Activated CD8-positive, alpha-beta T cell treated with anti-CD3 and anti-CD28 coated beads, Interleukin-2, amount 10 ng/mL, durations not matched to agents 7 days and 5 days (primary cell): ENCODE data around the gene SIPA1L3. TPM values are rescaled to one million over a fixed set of nuclear protein-coding genes. Genes with fewer than 3 reads are reported as not detected.

Source experiments
- ATAC-seq: fragments of 150-1000 bp; cut with Tn5 transposase; one replicate; pipeline ENCODE4 v1.10.0; 2021; ENCODE audit warnings: moderate library complexity
- CTCF ChIA-PET: fragments of 350-600 bp; sonication (Branson Sonifier 250); formaldehyde crosslinking; loops from one replicate; lab custom pipeline; 2021; ENCODE audit warnings: antibody characterized with exemption; lab: Charles Lee
- POLR2A ChIA-PET: fragments of 350-600 bp; sonication (Branson Sonifier 250); formaldehyde crosslinking; loops from one replicate; lab custom pipeline; 2021; ENCODE audit warnings: antibody characterized with exemption; lab: Charles Lee
- DNase-seq: peaks from one replicate; pipeline ENCODE4 v3.0.0-alpha.2; 2020
- H3K27ac Mint-ChIP-seq: one replicate; pipeline ENCODE4 v1.8.0; 2021; ENCODE audit warnings: mild to moderate bottlenecking, mixed read lengths
- H3K27me3 Mint-ChIP-seq: one replicate; pipeline ENCODE4 v1.8.0; 2021; ENCODE audit warnings: low read depth, mixed read lengths
- H3K36me3 Mint-ChIP-seq: one replicate; pipeline ENCODE4 v1.8.0; 2021; ENCODE audit warnings: low read depth, mixed read lengths
- H3K4me1 Mint-ChIP-seq: one replicate; pipeline ENCODE4 v1.8.0; 2021; ENCODE audit warnings: low read depth, mixed read lengths
- H3K4me3 Mint-ChIP-seq: one replicate; pipeline ENCODE4 v1.8.0; 2021; ENCODE audit warnings: mild to moderate bottlenecking, mixed read lengths
- H3K9me3 Mint-ChIP-seq: one replicate; pipeline ENCODE4 v1.8.0; 2022; ENCODE audit warnings: mixed read lengths; ENCODE audit not compliant: insufficient read depth
- total RNA-seq, 2 experiments: library from RNA; stranded (reverse); gene quantifications; one replicate each; pipeline ENCODE4 v1.2.3, GENCODE V29; 2021

The SIPA1L3 gene
- total RNA-seq, 2 experiments from 2014 or later, result 18.3 to 20.2 TPM

DNA sequence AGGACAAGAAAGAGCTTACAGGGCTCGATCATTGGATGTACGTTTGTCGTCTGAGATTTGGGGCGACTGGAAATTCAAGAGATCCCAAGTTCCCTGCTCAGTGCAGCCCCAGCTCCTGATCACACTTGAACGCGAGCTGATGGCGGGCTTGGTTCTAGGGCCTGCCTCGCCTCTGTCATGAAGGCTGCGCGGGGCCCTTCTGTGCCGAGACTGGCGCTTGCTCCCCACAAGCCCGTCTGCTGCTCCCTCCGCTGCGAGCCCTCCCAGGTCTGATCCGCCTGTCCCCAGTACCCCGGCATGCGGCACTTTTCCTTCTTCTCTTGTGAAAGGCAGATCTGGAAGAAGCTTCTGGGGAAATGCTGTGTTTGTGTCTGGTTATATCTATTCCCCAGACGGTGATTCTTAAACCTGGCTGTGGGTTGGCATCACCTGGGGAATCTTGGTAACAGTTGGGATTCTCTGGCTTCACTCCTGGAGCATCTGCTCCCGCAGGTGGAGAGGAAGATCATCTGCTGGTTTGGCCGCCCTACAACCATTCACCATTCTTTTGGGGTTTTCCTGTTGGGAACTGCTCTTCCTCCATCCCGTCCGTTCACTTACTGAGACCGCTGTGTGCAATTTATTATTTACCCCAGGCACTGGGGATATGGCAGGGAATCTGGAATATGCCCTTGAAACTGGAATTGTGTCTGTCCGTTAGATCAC is 43.6 kb downstream of the SIPA1L3 start:
- ATAC-seq (no peak), DNase-seq (no peak)
- H3K4me1 Mint-ChIP-seq, result no peaks in the 10 kb centered on the region
- ChIA-PET CTCF (no interaction called here), POLR2A (no interaction called here)
- H3K9me3 Mint-ChIP-seq, result no peaks in the 10 kb centered on the region
- H3K27ac Mint-ChIP-seq, result no peak overlapping the region
- H3K36me3 Mint-ChIP-seq, result no peaks in the 10 kb centered on the region
- no peaks in the 10 kb centered on the region for H3K27me3 Mint-ChIP-seq
- no peak overlapping the region for H3K4me3 Mint-ChIP-seq

DNA sequence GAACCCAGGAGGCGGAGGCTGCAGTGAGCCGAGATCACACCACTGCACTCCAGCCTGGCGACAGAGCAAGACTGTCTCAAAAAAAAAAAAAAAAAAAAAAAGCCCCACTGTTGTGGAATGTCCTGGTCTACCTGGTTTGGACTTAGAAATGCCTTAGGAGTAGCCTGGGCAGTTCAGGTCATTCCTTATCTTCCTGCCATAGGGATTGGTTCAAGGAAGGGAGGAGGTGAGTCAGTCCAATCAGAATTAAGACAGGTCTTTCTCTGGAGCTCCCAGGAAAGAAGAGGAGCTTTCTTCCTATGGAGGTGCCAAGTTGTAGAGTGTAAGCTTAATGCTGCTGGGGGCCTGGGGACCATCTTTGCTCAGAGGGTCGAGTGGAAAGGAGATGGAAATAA is 44.8 kb downstream of the SIPA1L3 start:
- Mint-ChIP-seq H3K27me3 (no peaks in the 10 kb centered on the region), H3K27ac (no peak overlapping the region), H3K4me3 (no peak overlapping the region), H3K4me1 (no peaks in the 10 kb centered on the region), H3K9me3 (no peaks in the 10 kb centered on the region), H3K36me3 (no peaks in the 10 kb centered on the region)
- ATAC-seq, result no peak
- no peak for DNase-seq
- CTCF ChIA-PET, result no interaction called here
- POLR2A ChIA-PET, result no interaction called here

DNA sequence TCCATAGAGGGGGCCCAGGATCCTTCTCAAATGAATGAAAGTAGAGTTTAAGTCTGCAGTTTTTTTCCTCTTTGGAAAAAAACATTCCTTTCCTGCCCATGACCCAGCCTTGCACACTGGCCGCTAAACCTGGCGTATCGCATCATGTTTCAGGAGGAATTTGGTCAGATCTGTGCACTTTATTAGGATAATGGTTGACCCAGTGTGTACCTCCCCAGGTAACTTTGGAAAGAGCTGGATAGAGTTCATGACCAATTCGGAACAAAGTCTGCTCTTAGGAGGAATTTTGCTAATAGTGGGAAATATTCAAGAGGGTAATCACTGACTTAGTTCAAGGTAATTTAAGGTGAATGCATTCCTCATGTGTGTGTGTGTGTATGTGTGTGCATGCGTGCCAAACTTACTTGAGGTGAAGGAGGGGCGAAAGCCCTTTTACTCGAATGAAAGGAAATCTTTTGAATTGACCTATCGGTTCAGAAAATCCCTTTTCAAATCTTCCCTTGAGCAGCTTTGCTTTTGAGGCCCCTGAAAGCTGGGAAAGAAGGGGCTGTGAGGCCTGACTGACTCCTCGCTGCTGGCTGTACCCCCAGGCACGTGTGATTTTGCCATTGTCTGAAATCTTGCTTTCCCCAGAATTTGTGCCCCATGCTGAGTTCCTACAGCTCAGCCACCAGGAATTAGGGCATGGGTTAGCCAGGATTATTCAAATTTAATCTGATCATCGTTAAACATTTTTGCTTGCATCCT is 46.3 kb downstream of the SIPA1L3 start:
- H3K27me3 Mint-ChIP-seq, result no peaks in the 10 kb centered on the region
- CTCF ChIA-PET, result no interaction called here

DNA sequence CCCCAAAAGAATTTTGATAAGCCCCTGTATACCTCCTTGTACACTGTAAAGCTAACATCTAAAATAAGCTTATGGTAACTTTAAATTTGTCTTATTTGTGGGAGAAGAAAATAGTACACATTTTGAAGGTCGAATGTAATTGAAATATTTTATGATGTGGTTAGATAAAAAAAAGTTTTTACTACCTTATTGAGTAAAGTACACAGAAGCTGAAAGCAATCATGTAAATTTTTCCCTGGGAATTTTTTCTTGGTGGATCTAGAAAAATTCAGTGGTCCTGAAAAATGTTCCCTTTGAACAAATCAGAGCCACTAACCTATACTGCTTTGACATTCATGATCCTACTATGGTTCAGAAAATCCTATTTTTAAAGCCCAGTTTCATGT is 46.9 kb downstream of the SIPA1L3 start:
- Mint-ChIP-seq H3K4me3 (no peak overlapping the region), H3K4me1 (no peaks in the 10 kb centered on the region), H3K27ac (no peak overlapping the region), H3K36me3 (no peaks in the 10 kb centered on the region), H3K27me3 (no peaks in the 10 kb centered on the region), H3K9me3 (peaks cover 4% of the 10 kb centered on the region)
- ChIA-PET CTCF (no interaction called here), POLR2A (interaction anchor here (0.5 kb wide), 1 partner anchor 761 kb away, joined by 3 read pairs; no protein-coding TSS in a partner anchor)
- ATAC-seq (no peak), DNase-seq (no peak)

More for the DNA sequence above, 46.3 kb downstream of the SIPA1L3 start:
- H3K4me3 Mint-ChIP-seq, result no peak overlapping the region
- H3K27ac Mint-ChIP-seq, result no peak overlapping the region
- POLR2A ChIA-PET, result interaction anchor here (0.5 kb wide), 1 partner anchor 762 kb away, joined by 3 read pairs; no protein-coding TSS in a partner anchor
- no peaks in the 10 kb centered on the region for H3K36me3 Mint-ChIP-seq
- ATAC-seq, result no peak
- H3K9me3 Mint-ChIP-seq, result peaks cover under 1% of the 10 kb centered on the region
- no peak for DNase-seq
- no peaks in the 10 kb centered on the region for H3K4me1 Mint-ChIP-seq

DNA sequence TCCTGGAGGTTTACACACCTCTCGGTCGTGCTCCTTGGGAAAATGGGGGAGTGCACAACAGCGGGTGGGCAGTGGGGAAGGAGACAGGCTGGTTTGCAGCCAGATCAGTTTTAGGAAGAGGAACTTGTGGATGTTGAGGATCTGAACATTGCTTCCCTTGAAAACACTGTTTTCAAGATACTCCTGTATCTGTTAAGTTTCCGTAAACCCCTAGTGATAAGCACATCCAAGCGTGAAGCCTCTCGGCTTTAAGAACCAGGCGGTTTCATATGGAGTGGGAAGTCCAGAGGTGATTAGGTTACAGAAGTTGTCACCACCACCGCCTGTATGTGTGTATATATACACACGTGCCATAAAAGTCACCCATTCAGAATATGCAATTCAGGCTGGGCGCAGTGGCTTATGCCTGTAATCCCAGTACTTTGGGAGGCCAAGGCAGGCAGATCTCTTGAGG is 47.4 kb downstream of the SIPA1L3 start:
- Mint-ChIP-seq H3K27ac (no peak overlapping the region), H3K36me3 (no peaks in the 10 kb centered on the region), H3K4me3 (no peak overlapping the region), H3K27me3 (no peaks in the 10 kb centered on the region), H3K9me3 (peaks cover 4% of the 10 kb centered on the region), H3K4me1 (peaks cover 4% of the 10 kb centered on the region)
- DNase-seq, result no peak
- CTCF ChIA-PET, result no interaction called here
- no peak for ATAC-seq
- POLR2A ChIA-PET, result no interaction called here

DNA sequence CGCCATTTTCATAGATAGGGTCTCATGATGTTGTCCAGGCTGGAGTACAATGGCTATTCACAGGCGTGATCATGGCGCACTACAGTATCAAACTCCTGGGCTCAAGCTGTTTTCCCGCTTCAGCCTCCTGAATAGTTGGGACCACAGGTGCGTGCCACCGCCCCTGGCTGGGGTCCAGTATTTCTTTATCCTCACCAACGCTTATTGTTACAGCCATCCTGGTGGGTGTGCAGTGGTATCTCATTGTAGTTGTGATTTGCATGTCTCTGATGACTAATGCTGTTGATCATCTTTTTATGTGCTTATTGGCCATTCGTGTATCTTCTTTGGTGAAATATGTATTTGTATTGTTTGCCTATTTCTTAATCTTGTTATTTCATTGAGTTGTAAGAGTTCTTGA is 49.0 kb downstream of the SIPA1L3 start:
- Mint-ChIP-seq H3K27ac (no peak overlapping the region), H3K4me1 (peaks cover 4% of the 10 kb centered on the region), H3K27me3 (no peaks in the 10 kb centered on the region), H3K4me3 (no peak overlapping the region), H3K36me3 (no peaks in the 10 kb centered on the region), H3K9me3 (peaks cover 4% of the 10 kb centered on the region)
- DNase-seq (no peak), ATAC-seq (no peak)
- POLR2A ChIA-PET, result no interaction called here
- CTCF ChIA-PET, result no interaction called here

DNA sequence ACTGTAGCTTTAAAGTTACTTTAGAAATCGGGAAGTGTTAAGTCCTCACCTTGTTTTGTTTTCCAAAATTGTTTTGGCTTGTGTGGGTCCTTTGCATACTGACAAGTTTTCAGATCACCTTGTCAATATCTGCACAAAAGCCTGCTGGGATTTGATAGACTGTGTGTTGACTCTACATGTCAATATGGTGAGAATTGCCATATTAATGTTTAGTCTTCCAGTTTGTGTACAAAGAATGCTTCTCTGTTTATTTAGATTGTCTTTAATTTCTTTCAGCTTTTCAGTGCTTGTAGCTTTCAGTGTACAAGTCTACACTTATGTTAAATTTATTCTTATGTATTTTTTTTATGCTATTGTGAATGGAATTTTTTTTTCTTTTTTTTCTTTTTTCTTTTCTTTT is 50.2 kb downstream of the SIPA1L3 start:
- ChIA-PET POLR2A (no interaction called here), CTCF (interaction anchor here (1.1 kb wide), 1 partner anchor 93 kb away, joined by 3 read pairs; no protein-coding TSS in a partner anchor)
- no peak overlapping the region for H3K27ac Mint-ChIP-seq
- H3K9me3 Mint-ChIP-seq, result peaks cover 12% of the 10 kb centered on the region
- H3K4me1 Mint-ChIP-seq, result peaks cover 5% of the 10 kb centered on the region
- no peaks in the 10 kb centered on the region for H3K27me3 Mint-ChIP-seq
- no peak for ATAC-seq
- H3K36me3 Mint-ChIP-seq, result peaks cover 5% of the 10 kb centered on the region
- H3K4me3 Mint-ChIP-seq, result no peak overlapping the region
- no peak for DNase-seq

DNA sequence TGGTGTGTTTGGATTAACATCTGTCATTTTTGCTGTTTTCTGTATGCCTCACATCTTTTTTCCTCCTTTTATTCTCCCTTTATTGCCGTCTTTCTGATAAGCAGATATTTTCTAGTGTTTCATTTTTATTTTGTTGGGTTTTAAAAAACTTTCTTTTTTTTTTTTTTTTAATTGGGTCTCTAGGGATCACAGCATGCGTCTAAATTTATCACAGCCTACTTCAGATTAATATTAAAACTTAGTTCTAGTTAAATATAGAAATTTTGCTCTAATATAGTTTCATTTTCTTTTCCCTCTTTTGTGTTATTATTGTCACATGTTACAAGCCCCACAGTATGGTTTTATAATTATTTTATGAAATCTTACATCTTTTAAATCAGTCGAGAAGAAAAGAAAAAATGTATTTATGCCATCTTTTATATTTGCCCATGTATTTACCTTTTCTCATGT is 52.7 kb downstream of the SIPA1L3 start:
- CTCF ChIA-PET, result no interaction called here
- POLR2A ChIA-PET, result no interaction called here
- ATAC-seq, result no peak
- no peak for DNase-seq
- Mint-ChIP-seq H3K27ac (no peak overlapping the region), H3K4me3 (no peak overlapping the region), H3K27me3 (no peaks in the 10 kb centered on the region), H3K4me1 (peaks cover 5% of the 10 kb centered on the region), H3K9me3 (peaks cover 12% of the 10 kb centered on the region), H3K36me3 (peaks cover 5% of the 10 kb centered on the region)

DNA sequence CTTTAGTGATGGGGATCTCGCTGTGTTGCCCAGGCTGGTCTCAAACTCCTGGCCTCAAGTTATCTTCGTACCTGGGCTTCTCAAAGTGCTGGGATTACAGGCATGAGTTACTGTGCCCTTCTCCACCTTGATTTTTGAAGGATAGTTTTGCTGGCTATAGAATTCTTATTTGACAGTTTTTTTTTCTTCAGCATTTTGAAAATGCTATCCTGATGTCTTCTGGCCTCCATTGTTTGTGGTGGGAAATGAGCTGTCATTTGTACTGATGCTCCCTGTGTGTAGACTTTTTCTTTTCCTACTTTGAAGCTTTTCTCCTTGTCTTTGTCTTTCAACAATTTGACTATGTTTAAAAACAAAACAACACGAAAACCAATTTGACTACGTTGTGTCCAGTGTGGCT is 54.2 kb downstream of the SIPA1L3 start:
- Mint-ChIP-seq H3K4me3 (no peak overlapping the region), H3K27me3 (no peaks in the 10 kb centered on the region), H3K4me1 (peaks cover 5% of the 10 kb centered on the region), H3K9me3 (peaks cover 12% of the 10 kb centered on the region), H3K36me3 (peaks cover 5% of the 10 kb centered on the region), H3K27ac (no peak overlapping the region)
- DNase-seq, result no peak
- no peak for ATAC-seq
- POLR2A ChIA-PET, result no interaction called here
- CTCF ChIA-PET, result no interaction called here

DNA sequence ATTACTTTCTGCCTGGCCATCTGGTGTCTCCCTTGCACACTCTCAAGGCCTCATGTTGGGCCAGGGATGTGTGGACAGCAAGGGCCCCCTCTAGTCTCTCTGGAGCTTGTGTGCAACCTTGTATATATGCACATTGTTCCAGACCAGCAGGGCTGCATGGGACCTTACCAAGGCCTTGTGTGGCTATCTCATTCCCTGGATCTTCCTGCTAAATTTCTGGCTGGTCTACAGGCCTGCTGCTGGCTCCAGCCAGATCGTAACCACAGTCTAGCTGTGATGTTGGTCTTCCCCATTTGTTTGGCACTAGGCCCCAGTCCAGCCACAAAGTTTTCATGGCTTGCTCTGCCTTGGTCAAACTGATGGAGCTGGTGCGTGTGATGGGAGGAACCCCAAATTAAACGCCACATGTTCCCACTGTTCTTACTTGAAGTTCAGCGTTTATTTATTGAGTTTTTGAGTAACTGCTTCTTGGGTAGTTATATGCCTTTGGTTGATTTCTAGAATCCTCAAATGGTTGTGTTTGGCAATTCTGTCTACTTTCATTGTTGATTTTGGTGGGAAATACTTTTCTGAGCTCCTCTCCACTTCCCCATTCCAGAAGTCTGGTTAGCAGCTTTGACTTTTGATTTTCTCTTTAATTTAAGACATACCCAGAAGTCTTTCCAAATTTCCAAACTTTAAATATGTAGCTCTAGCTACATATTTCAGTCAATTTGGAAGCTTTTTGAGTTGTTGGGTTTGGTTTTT is 56.4 kb downstream of the SIPA1L3 start:
- no peak for ATAC-seq
- H3K9me3 Mint-ChIP-seq, result peaks cover 12% of the 10 kb centered on the region
- H3K4me1 Mint-ChIP-seq, result peaks cover 5% of the 10 kb centered on the region
- H3K27me3 Mint-ChIP-seq, result no peaks in the 10 kb centered on the region
- CTCF ChIA-PET, result no interaction called here
- POLR2A ChIA-PET, result no interaction called here
- peaks cover 5% of the 10 kb centered on the region for H3K36me3 Mint-ChIP-seq
- DNase-seq, result no peak
- no peak overlapping the region for H3K27ac Mint-ChIP-seq
- H3K4me3 Mint-ChIP-seq, result no peak overlapping the region

DNA sequence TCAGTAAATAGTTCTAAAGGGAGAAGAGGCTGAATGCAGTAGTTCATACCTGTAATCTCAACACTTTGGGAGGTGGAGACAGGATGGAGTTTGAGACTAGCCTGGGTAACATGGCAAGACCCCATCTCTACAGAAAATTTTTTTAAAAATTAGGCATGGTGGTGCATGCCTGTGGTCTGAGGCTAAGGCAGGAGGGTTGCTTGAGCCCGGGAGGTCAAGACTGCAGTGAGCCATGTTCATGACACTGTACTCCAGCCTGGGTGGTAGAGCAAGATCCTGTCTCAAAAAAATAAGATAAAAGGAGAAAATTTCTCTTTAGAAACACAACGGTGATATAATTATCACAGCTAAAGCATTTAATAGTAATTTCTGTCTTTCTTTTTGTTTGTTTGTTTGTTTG is 57.1 kb downstream of the SIPA1L3 start:
- H3K9me3 Mint-ChIP-seq, result peaks cover 11% of the 10 kb centered on the region
- ChIA-PET CTCF (no interaction called here), POLR2A (no interaction called here)
- no peak overlapping the region for H3K4me3 Mint-ChIP-seq
- DNase-seq (no peak), ATAC-seq (no peak)
- H3K27me3 Mint-ChIP-seq, result no peaks in the 10 kb centered on the region
- H3K36me3 Mint-ChIP-seq, result peaks cover 5% of the 10 kb centered on the region
- peaks cover 4% of the 10 kb centered on the region for H3K4me1 Mint-ChIP-seq
- H3K27ac Mint-ChIP-seq, result no peak overlapping the region

DNA sequence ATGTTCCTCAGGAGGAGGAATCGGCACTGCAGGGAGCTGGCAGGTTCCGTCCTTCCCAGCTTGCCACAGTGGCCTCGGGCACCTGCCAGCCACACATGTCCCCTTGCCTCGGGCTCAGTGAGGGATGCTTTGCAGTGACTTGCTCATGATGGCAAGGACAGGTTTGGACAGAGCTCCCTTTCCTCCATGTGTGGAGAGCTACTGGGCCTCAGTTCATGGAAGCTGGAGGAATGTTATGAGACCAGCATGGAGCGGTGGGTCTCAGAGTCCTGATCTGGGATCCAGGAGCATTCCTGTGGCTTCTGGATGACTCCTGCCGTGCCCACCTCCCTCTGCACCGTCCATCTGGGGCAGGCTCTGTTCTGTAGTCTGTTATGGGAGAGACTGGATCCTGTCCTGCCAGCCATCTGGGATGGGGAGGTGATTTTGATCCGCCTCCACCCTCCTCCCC is 59.2 kb downstream of the SIPA1L3 start:
- no peak overlapping the region for H3K4me3 Mint-ChIP-seq
- peaks cover 18% of the 10 kb centered on the region for H3K9me3 Mint-ChIP-seq
- DNase-seq (no peak), ATAC-seq (no peak)
- ChIA-PET CTCF (no interaction called here), POLR2A (no interaction called here)
- H3K4me1 Mint-ChIP-seq, result peaks cover 2% of the 10 kb centered on the region
- H3K27ac Mint-ChIP-seq, result no peak overlapping the region
- H3K36me3 Mint-ChIP-seq, result peaks cover 6% of the 10 kb centered on the region
- H3K27me3 Mint-ChIP-seq, result no peaks in the 10 kb centered on the region
